ENCODE measurements around the gene OCEL1.

Gene OCEL1

DNA sequence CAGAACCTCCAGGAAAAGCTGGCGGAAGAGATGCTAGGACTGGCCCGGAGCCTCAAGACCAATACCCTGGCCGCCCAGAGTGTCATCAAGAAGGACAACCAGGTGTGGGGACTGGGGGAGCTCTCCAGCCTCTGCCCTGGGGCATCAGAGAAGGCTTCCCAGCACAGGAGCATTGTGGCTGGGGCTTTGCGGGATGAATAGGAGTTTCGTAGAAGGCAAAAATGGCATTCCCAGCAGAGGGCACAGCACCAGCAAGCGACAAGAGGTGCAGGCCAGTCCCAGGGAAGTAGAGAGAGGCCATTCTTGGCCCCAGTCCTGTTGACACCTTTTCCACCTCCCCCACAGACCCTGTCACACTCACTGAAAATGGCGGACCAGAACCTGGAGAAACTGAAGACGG lies 6.7 kb upstream of the OCEL1 start:
- no peak overlapping the region for H3K4me3 ChIP-seq (ENCODE audit: low read depth, low read length)
- DNase-seq (ENCODE audit: low read depth), result no peak
- no peak for TF ChIP-seq CTCF (IDR thresholded peaks at IDR 0.05; ENCODE audit: control insufficient read depth, extremely low read depth, insufficient read depth)

- no peak overlapping the region for H3K4me3 ChIP-seq (ENCODE audit: low read depth, low read length)
Observed at GRCh38 chr19:17220207-17220758, 5.7 kb upstream of the OCEL1 start.

GRCh38 chr19:17225053-17225452 lies 973 bp upstream of the OCEL1 start:
- H3K4me3 ChIP-seq (ENCODE audit: low read depth, low read length), result peak overlapping the region; percentile 64
- DNase-seq (ENCODE audit: low read depth), result no peak
- no peak for TF ChIP-seq CTCF (IDR thresholded peaks at IDR 0.05; ENCODE audit: control insufficient read depth, extremely low read depth, insufficient read depth)

More at GRCh38 chr19:17220207-17220758, 5.7 kb upstream of the OCEL1 start:
- TF ChIP-seq CTCF (IDR thresholded peaks at IDR 0.05; ENCODE audit: control insufficient read depth, extremely low read depth, insufficient read depth), result no peak
- DNase-seq (ENCODE audit: low read depth), result no peak

DNA sequence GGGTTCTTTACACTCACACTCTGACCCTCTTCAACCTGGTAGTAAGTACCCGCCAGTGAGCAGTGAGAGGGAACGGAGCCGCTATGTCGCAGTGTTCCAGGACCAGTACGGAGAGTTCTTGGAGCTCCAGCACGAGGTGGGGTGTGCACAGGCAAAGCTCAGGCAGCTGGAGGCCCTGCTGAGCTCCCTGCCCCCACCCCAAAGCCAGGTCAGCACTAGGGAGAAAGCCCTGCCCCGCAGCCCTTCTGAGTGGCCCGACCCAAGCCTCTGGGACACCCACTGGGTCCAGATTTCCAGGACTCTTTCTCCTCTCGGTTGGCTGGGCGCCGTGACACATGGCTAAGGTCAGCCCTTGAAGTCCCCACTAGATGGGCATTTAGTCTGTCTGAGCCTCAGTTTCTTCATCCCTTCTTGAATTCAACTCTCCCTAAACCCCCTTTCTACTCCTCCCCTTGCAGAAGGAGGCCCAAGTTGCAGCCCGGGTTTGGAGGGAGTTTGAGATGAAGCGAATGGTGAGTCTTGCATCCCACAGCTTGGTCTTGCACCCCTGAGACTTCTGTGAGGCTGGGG lies 1.9 kb downstream of the OCEL1 start:
- TF ChIP-seq CTCF (IDR thresholded peaks at IDR 0.05; ENCODE audit: control insufficient read depth, extremely low read depth, insufficient read depth), result no peak
- no peak for DNase-seq (ENCODE audit: low read depth)
- no peak overlapping the region for H3K4me3 ChIP-seq (ENCODE audit: low read depth, low read length)

- H3K4me3 ChIP-seq (ENCODE audit: low read depth, low read length), result no peak overlapping the region
- no peak for DNase-seq (ENCODE audit: low read depth)
- no peak for TF ChIP-seq CTCF (IDR thresholded peaks at IDR 0.05; ENCODE audit: control insufficient read depth, extremely low read depth, insufficient read depth)
Observed at GRCh38 chr19:17229890-17230289, 3.9 kb downstream of the OCEL1 start.

GRCh38 chr19:17232258-17232657 lies 6.2 kb downstream of the OCEL1 start:
- no peak for DNase-seq (ENCODE audit: low read depth)
- no peak overlapping the region for H3K4me3 ChIP-seq (ENCODE audit: low read depth, low read length)
- TF ChIP-seq CTCF (IDR thresholded peaks at IDR 0.05; ENCODE audit: control insufficient read depth, extremely low read depth, insufficient read depth), result no peak

GRCh38 chr19:17234911-17235299 lies 8.9 kb downstream of the OCEL1 start:
- no peak for DNase-seq (ENCODE audit: low read depth)
- peak overlapping the region; percentile 58 for H3K4me3 ChIP-seq (ENCODE audit: low read depth, low read length)
- no peak for TF ChIP-seq CTCF (IDR thresholded peaks at IDR 0.05; ENCODE audit: control insufficient read depth, extremely low read depth, insufficient read depth)
